Retinal pigment epithelial cell (primary cell): Measurements from ENCODE around the gene ARF3.

Source experiments
- DNase-seq: peaks from one replicate; pipeline ENCODE4 v3.0.0-alpha.2; 2010; ENCODE audit warnings: low read depth
- H3K4me3 ChIP-seq: 2 replicates; pipeline ENCODE4 v1.5.1; 2011; ENCODE audit warnings: mild to moderate bottlenecking, low read length, control low read depth, moderate library complexity
- TF ChIP-seq, protein P1 (sequence below): conservative IDR thresholded peaks from 2 replicates; pipeline ENCODE4 v1.5.1; 2011; ENCODE audit warnings: low read depth, low read length, control low read depth, inconsistent platforms

The ARF3 gene

GRCh38 chr12:48907245-48907644 is 50.0 kb downstream of the ARF3 start:
- TF ChIP-seq, protein P1, sequence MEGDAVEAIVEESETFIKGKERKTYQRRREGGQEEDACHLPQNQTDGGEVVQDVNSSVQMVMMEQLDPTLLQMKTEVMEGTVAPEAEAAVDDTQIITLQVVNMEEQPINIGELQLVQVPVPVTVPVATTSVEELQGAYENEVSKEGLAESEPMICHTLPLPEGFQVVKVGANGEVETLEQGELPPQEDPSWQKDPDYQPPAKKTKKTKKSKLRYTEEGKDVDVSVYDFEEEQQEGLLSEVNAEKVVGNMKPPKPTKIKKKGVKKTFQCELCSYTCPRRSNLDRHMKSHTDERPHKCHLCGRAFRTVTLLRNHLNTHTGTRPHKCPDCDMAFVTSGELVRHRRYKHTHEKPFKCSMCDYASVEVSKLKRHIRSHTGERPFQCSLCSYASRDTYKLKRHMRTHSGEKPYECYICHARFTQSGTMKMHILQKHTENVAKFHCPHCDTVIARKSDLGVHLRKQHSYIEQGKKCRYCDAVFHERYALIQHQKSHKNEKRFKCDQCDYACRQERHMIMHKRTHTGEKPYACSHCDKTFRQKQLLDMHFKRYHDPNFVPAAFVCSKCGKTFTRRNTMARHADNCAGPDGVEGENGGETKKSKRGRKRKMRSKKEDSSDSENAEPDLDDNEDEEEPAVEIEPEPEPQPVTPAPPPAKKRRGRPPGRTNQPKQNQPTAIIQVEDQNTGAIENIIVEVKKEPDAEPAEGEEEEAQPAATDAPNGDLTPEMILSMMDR = no peak
- H3K4me3 ChIP-seq = no peak overlapping the region
- DNase-seq = no peak

GRCh38 chr12:48903982-48904411 is 53.3 kb downstream of the ARF3 start:
- peak; percentile 62 for DNase-seq
- TF ChIP-seq, protein P1 = peak; percentile 84
- peak overlapping the region; percentile 68 for H3K4me3 ChIP-seq

DNA sequence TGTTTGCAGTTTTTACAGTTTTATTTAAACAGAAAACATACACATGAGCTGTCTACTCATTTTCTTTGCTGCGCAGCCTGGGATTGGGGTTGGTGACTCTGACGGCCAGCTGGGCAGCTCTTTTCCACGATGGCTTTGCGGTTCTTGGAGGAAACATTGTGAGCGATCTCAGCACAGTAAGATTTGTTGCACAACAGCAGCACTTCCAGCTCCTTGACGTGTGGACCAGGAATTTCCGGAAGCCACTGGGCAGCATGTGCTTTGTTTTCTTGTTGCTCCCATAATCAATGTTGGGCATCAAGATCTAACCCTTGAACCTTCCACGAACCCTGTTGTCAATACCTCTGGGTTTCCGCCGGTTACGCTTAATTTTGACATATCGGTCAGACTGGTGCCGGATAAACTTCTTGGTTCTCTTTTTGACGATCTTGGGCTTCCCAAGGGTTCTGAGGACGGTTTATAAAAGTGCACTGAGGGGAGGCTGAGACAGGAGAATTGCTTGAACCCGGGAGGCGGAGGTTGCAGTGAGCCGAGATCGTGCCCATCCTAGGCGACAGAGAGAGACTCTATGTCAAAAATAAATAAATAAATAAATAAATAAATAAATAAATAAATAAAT is 53.8 kb downstream of the ARF3 start:
- no peak for DNase-seq
- H3K4me3 ChIP-seq = no peak overlapping the region
- TF ChIP-seq, protein P1 = no peak

DNA sequence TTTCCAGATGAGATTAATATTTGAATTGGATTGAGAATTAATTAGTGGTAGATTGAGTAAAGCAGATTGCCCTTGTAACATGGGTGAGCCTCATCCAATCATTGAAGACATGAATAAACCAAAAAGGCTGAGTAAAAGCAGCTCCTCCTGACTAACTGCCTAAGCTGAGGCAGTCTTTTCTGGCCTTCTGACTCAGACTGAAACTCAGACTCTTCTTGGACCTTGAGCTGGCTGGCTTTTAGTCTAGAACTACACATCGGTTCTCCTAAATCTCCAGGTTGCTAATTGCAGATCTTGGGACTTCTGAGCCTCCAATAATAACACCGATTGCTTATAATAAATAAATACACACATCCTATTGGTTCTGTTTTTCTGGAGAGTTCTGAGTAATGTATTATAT is 56.0 kb downstream of the ARF3 start:
- no peak overlapping the region for H3K4me3 ChIP-seq
- TF ChIP-seq, protein P1 = no peak
- DNase-seq = no peak

DNA sequence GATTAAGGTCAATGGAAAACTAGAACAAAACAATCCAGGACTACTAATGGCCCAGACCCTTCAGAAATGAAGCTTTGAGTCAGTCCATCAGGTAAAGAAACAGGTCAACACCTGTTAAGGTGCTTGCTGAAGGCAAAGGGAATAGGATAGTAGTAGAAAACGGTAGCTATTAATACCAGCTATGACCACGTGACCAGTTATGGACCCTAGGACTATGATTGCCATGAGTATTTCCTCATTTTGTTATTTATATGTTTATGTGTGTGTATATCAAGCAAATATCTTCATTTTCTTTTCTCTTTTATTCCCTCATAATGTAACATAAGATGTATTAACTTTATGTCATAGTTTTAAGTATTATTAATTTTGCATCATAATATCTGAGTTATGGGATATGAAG is 57.6 kb downstream of the ARF3 start:
- H3K4me3 ChIP-seq = no peak overlapping the region
- no peak for DNase-seq
- TF ChIP-seq, protein P1 = no peak

- TF ChIP-seq, protein P1 = no peak
- DNase-seq = no peak
These were observed 63.0 kb downstream of the ARF3 start for GRCh38 chr12:48894271-48894670.

GRCh38 chr12:48890657-48891418 is 66.4 kb downstream of the ARF3 start:
- no peak for DNase-seq
- H3K4me3 ChIP-seq = peak overlapping the region; percentile 32
- TF ChIP-seq, protein P1 = peak; percentile 91

More at GRCh38 chr12:48894271-48894670, 63.0 kb downstream of the ARF3 start:
- no peak overlapping the region for H3K4me3 ChIP-seq
